Adipose tissue (tissue), 3 donors: Measurements from ENCODE around the gene PAQR8. TPM values are rescaled to one million over a fixed set of nuclear protein-coding genes. Genes with fewer than 3 reads are reported as not detected.
A peak's percentile ranks its signal among the peaks of the same experiment; 100 is the strongest.

Source experiments
- H3K27ac ChIP-seq: one replicate; pipeline ENCODE4 v1.5.1; 2013; ENCODE audit warnings: low read depth, low read length
- WGBS, 3 donors: extraction: QIAGEN DNeasy Blood & Tissue Kit; methylation state at CpG; one replicate each; pipeline ENCODE4 v1.1.7; 2013; 5-methylcytosine and 5-hydroxymethylcytosine counted together
- polyA plus RNA-seq, 3 donors: library from polyadenylated mRNA; stranded (reverse); fragments of 200-250 nt; gene quantifications; one replicate each; pipeline ENCODE4 v1.2.3, GENCODE V29; 2013
- donor health status: healthy with polysubstance abuse.
- donor health status: Bipolar disorder and iron deficiency.
- donor health status: healthy.

The PAQR8 gene
- polyA plus RNA-seq, 3 donors, result 1.0 to 2.8 (median 1.1) TPM

GRCh38 chr6:52341561-52342260 lies 20.2 kb upstream of the PAQR8 start:
- 55 to 76% (median 61%) methylated on average over 2 of the region's 2 CpGs for WGBS, 3 donors
- H3K27ac ChIP-seq, result no peak overlapping the region

- H3K27ac ChIP-seq, result no peak overlapping the region
- WGBS, 3 donors, result 83 to 91% (median 86%) methylated on average over 1 of the region's 1 CpG
Measured at GRCh38 chr6:52345311-52345710, 16.6 kb upstream of the PAQR8 start.

GRCh38 chr6:52346503-52346902 lies 15.4 kb upstream of the PAQR8 start:
- WGBS, 3 donors, result 76 to 88% (median 79%) methylated on average over 2 of the region's 2 CpGs
- no peak overlapping the region for H3K27ac ChIP-seq

- H3K27ac ChIP-seq, result no peak overlapping the region
- WGBS, 3 donors, result 80 to 97% (median 87%) methylated on average over 1 of the region's 1 CpG
Measured at GRCh38 chr6:52347818-52348217, 14.1 kb upstream of the PAQR8 start.

GRCh38 chr6:52351879-52352238 lies 10.1 kb upstream of the PAQR8 start:
- WGBS, 3 donors, result 92 to 100% (median 98%) methylated on average over 1 of the region's 1 CpG
- H3K27ac ChIP-seq, result no peak overlapping the region

GRCh38 chr6:52352239-52353018 lies 9.5 kb upstream of the PAQR8 start:
- WGBS, 3 donors, result 25 to 36% (median 26%) methylated on average over 5 of the region's 5 CpGs
- no peak overlapping the region for H3K27ac ChIP-seq

- no peak overlapping the region for H3K27ac ChIP-seq
- 36 to 94% (median 65%) methylated on average over 2 of the region's 2 CpGs for WGBS, 3 donors
Measured at GRCh38 chr6:52356017-52356416, 5.9 kb upstream of the PAQR8 start.

- 89 to 94% (median 91%) methylated on average over 1 of the region's 1 CpG for WGBS, 3 donors
- no peak overlapping the region for H3K27ac ChIP-seq
Measured at GRCh38 chr6:52359403-52359802, 2.5 kb upstream of the PAQR8 start.

- no peak overlapping the region for H3K27ac ChIP-seq
- WGBS, 3 donors, result 88 to 95% (median 90%) methylated on average over 3 of the region's 3 CpGs
Measured at GRCh38 chr6:52360028-52360427, 1.9 kb upstream of the PAQR8 start.

- no peak overlapping the region for H3K27ac ChIP-seq
- 77 to 90% (median 80%) methylated on average over 11 of the region's 11 CpGs for WGBS, 3 donors
Measured at GRCh38 chr6:52360601-52361413, 1.1 kb upstream of the PAQR8 start.

GRCh38 chr6:52361414-52361944 lies 472 bp upstream of the PAQR8 start:
- H3K27ac ChIP-seq, result no peak overlapping the region
- 18 to 32% (median 18%) methylated on average over 18 of the region's 18 CpGs for WGBS, 3 donors

- 1% methylated on average over 55 to 57 of the region's 57 CpGs for WGBS, 3 donors
- peak overlapping the region; percentile 61 for H3K27ac ChIP-seq
Measured at GRCh38 chr6:52362443-52363227, 684 bp downstream of the PAQR8 start.

- 47 to 68% (median 58%) methylated on average over 8 of the region's 8 CpGs for WGBS, 3 donors
- H3K27ac ChIP-seq, result no peak overlapping the region
Measured at GRCh38 chr6:52363228-52363867, 1.4 kb downstream of the PAQR8 start.

GRCh38 chr6:52364480-52365166 lies 2.7 kb downstream of the PAQR8 start:
- 62 to 73% (median 69%) methylated on average over 5 of the region's 5 CpGs for WGBS, 3 donors
- no peak overlapping the region for H3K27ac ChIP-seq

- no peak overlapping the region for H3K27ac ChIP-seq
Measured at GRCh38 chr6:52365317-52365716, 3.4 kb downstream of the PAQR8 start.

GRCh38 chr6:52365866-52366540 lies 4.1 kb downstream of the PAQR8 start:
- H3K27ac ChIP-seq, result no peak overlapping the region
- WGBS, 3 donors, result 64 to 78% (median 66%) methylated on average over 3 of the region's 3 CpGs

More at GRCh38 chr6:52365317-52365716, 3.4 kb downstream of the PAQR8 start:
- WGBS, 3 donors, result 88 to 98% (median 94%) methylated on average over 4 of the region's 4 CpGs

- WGBS, 3 donors, result 59 to 96% (median 93%) methylated on average over 6 of the region's 6 CpGs
- no peak overlapping the region for H3K27ac ChIP-seq
Measured at GRCh38 chr6:52368002-52368401, 6.1 kb downstream of the PAQR8 start.
